H9 (cell line): Measurements from ENCODE around the gene ZNF786. TPM values are rescaled to one million over a fixed set of nuclear protein-coding genes. Genes with fewer than 3 reads are reported as not detected.

Experiments used
- DNase-seq: peaks from one replicate; pipeline ENCODE4 v3.0.0-alpha.2; 2017
- H2AFZ ChIP-seq: one replicate; pipeline ENCODE4 v1.6.1; 2013; ENCODE audit warnings: mild to moderate bottlenecking, low read length, control low read depth, moderate library complexity
- H2AK5ac ChIP-seq: 2 replicates; pipeline ENCODE4 v1.6.1; 2013; ENCODE audit warnings: low read length, control low read depth, mixed read lengths; ENCODE audit not compliant: insufficient read length
- H2BK120ac ChIP-seq: one replicate; pipeline ENCODE4 v1.6.1; 2013; ENCODE audit warnings: low read depth, mild to moderate bottlenecking, low read length, control low read depth, inconsistent platforms; ENCODE audit not compliant: poor library complexity, severe bottlenecking
- H2BK12ac ChIP-seq: 2 replicates; pipeline ENCODE4 v1.6.1; 2013; ENCODE audit warnings: low read length, control low read depth, mixed read lengths, low read depth; ENCODE audit not compliant: insufficient read length
- H2BK15ac ChIP-seq: 2 replicates; pipeline ENCODE4 v1.6.1; 2013; ENCODE audit warnings: low read depth, low read length, control low read depth
- H2BK20ac ChIP-seq: one replicate; pipeline ENCODE4 v1.6.1; 2013; ENCODE audit warnings: low read depth, mild to moderate bottlenecking, low read length, control low read depth, inconsistent platforms; ENCODE audit not compliant: poor library complexity, severe bottlenecking
- H2BK5ac ChIP-seq: 2 replicates; pipeline ENCODE4 v1.6.1; 2013; ENCODE audit warnings: low read length, control low read depth, mixed read lengths; ENCODE audit not compliant: insufficient read length
- H3K14ac ChIP-seq: 2 replicates; pipeline ENCODE4 v1.6.1; 2013; ENCODE audit warnings: low read length, control low read depth; ENCODE audit not compliant: insufficient read depth
- H3K18ac ChIP-seq: 2 replicates; pipeline ENCODE4 v1.6.1; 2013; ENCODE audit warnings: low read depth, mild to moderate bottlenecking, mixed read lengths, low read length, control low read depth; ENCODE audit not compliant: insufficient read length
- H3K23ac ChIP-seq: 2 replicates; pipeline ENCODE4 v1.6.1; 2013; ENCODE audit warnings: low read length, control low read depth, mixed read lengths, low read depth; ENCODE audit not compliant: insufficient read length
- H3K23me2 ChIP-seq: 2 replicates; pipeline ENCODE4 v1.6.1; 2013; ENCODE audit warnings: low read depth, mild to moderate bottlenecking, mixed read lengths, low read length, control low read depth; ENCODE audit not compliant: insufficient read length, poor library complexity, severe bottlenecking
- H3K27ac ChIP-seq: 2 replicates; pipeline ENCODE4 v1.5.1; 2013; ENCODE audit warnings: low read length, control low read depth, mixed read lengths, low read depth; ENCODE audit not compliant: insufficient read length
- H3K27me3 ChIP-seq: 2 replicates; pipeline ENCODE4 v1.6.1; 2013; ENCODE audit warnings: low read length, control low read depth, inconsistent platforms; ENCODE audit not compliant: insufficient read depth
- H3K4ac ChIP-seq: 2 replicates; pipeline ENCODE4 v1.6.1; 2013; ENCODE audit warnings: low read depth, mild to moderate bottlenecking, control low read depth, inconsistent platforms, low read length, moderate library complexity
- H3K4me1 ChIP-seq: 2 replicates; pipeline ENCODE4 v1.6.1; 2013; ENCODE audit warnings: low read length, control low read depth, inconsistent platforms; ENCODE audit not compliant: insufficient read depth
- H3K4me2 ChIP-seq: 2 replicates; pipeline ENCODE4 v1.6.1; 2013; ENCODE audit warnings: low read length, control low read depth, mixed read lengths; ENCODE audit not compliant: insufficient read length, insufficient read depth
- H3K56ac ChIP-seq: 2 replicates; pipeline ENCODE4 v1.6.1; 2013; ENCODE audit warnings: low read depth, mild to moderate bottlenecking, mixed read lengths, low read length, control low read depth; ENCODE audit not compliant: insufficient read length
- H3K79me1 ChIP-seq: 2 replicates; pipeline ENCODE4 v1.6.1; 2013; ENCODE audit warnings: low read depth, mild to moderate bottlenecking, moderate library complexity, low read length, control low read depth, inconsistent platforms; ENCODE audit not compliant: insufficient read depth, poor library complexity, severe bottlenecking
- H3K79me2 ChIP-seq: 2 replicates; pipeline ENCODE4 v1.6.1; 2013; ENCODE audit warnings: low read length, control low read depth, inconsistent platforms; ENCODE audit not compliant: insufficient read depth
- H3K9ac ChIP-seq: 2 replicates; pipeline ENCODE4 v1.6.1; 2013; ENCODE audit warnings: low read length, control low read depth, mixed read lengths; ENCODE audit not compliant: insufficient read length; ENCODE audit errors: extremely low read depth
- H3K9me3 ChIP-seq: one replicate; pipeline ENCODE4 v1.6.1; 2013; ENCODE audit warnings: low read depth, low read length, inconsistent platforms; ENCODE audit not compliant: control insufficient read depth
- H3T11ph ChIP-seq: one replicate; pipeline ENCODE4 v1.6.1; 2013; ENCODE audit warnings: mild to moderate bottlenecking, low read length, control low read depth, inconsistent platforms
- H4K20me1 ChIP-seq: one replicate; pipeline ENCODE4 v1.6.1; 2013; ENCODE audit not compliant: control insufficient read depth, insufficient read length, insufficient read depth
- H4K5ac ChIP-seq: 2 replicates; pipeline ENCODE4 v1.6.1; 2013; ENCODE audit warnings: low read depth, mild to moderate bottlenecking, mixed read lengths, low read length, control low read depth; ENCODE audit not compliant: insufficient read length
- H4K8ac ChIP-seq: replicated peaks from 2 replicates; pipeline ENCODE4 v1.6.1; 2013; ENCODE audit warnings: low read length, control low read depth, mixed read lengths, low read depth; ENCODE audit not compliant: insufficient read length
- H4K91ac ChIP-seq: 2 replicates; pipeline ENCODE4 v1.6.1; 2013; ENCODE audit warnings: low read depth, mild to moderate bottlenecking, moderate library complexity, mixed read lengths, low read length, control low read depth; ENCODE audit not compliant: insufficient read length
- H3K27ac Mint-ChIP-seq, 3 experiments: 2 replicates in 2 of 3; 3 replicates in 1 of 3; pipeline ENCODE4 v1.8.0; 2020 to 2021; ENCODE audit warnings: mixed read lengths in 3 of 3, mild to moderate bottlenecking in 1 of 3, moderate library complexity in 1 of 3
- H3K27me3 Mint-ChIP-seq: 2 replicates; pipeline ENCODE4 v1.8.0; 2021; ENCODE audit warnings: low read depth, mild to moderate bottlenecking, moderate library complexity, mixed read lengths
- H3K36me3 Mint-ChIP-seq, 3 experiments: 2 replicates in 2 of 3; 3 replicates in 1 of 3; pipeline ENCODE4 v1.8.0; 2020 to 2021; ENCODE audit warnings: low read depth in 3 of 3, mixed read lengths in 3 of 3; ENCODE audit not compliant: insufficient read depth in 1 of 3
- H3K4me1 Mint-ChIP-seq, 2 experiments: 2 replicates each; pipeline ENCODE4 v1.8.0; 2020; ENCODE audit warnings: mixed read lengths in 2 of 2
- H3K4me3 Mint-ChIP-seq, 2 experiments: 2 replicates in 1 of 2; 3 replicates in 1 of 2; pipeline ENCODE4 v1.8.0; 2020 to 2021; ENCODE audit warnings: mild to moderate bottlenecking in 2 of 2, mixed read lengths in 2 of 2, moderate library complexity in 1 of 2
- H3K9me3 Mint-ChIP-seq, 2 experiments: 2 replicates in 1 of 2; 3 replicates in 1 of 2; pipeline ENCODE4 v1.8.0; 2020; ENCODE audit warnings: mild to moderate bottlenecking in 2 of 2, mixed read lengths in 2 of 2, moderate library complexity in 1 of 2
- WGBS: extraction: QIAGEN DNeasy Blood & Tissue Kit; methylation state at CpG from one replicate; pipeline ENCODE4 v1.1.7; 2013; ENCODE audit warnings: missing lambda C conversion rate, low lambda C conversion rate, mixed read lengths; ENCODE audit not compliant: insufficient read length; ENCODE audit errors: extremely low coverage; 5-methylcytosine and 5-hydroxymethylcytosine counted together
- total RNA-seq: library from RNA; stranded (reverse); gene quantifications from 2 replicates; pipeline ENCODE4 v1.2.1, GENCODE V29; 2021
- TF ChIP-seq, protein P1 (sequence below): fragments of 200-600 bp; sonication (generic); conservative IDR thresholded peaks from 3 replicates; pipeline ENCODE4 v1.8.0; 2021; ENCODE audit warnings: antibody characterized with exemption, mild to moderate bottlenecking

ZNF786 gene
- total RNA-seq, 1 experiment from 2014 or later, result 25.1 TPM

DNA sequence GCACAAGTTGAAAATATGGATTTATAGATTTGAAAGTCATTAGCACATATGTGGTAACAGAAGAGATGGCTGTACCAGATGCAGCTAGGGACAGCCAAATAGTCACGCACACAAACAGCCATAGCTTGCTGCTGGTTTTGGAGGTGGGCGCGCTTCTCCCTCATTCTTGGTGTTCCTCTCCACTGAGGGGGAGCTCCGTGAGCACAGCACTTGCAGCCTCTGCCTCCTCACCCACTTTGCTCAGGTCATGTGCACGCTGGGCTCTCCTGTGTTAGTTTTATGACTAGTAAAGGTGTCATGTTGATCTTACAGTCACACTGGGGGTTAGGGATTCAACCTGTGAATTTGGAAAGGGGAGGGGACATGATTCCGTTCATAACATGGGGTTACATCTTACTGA is 8.5 kb upstream of the ZNF786 start:
- no peak overlapping the region; the same call in 1 of the 2 replicates for H3K14ac ChIP-seq
- no peak overlapping the region for H2BK15ac ChIP-seq
- no peak overlapping the region for H3K4ac ChIP-seq
- H4K91ac ChIP-seq, result no peak overlapping the region
- no peak overlapping the region for H3K56ac ChIP-seq
- no peak overlapping the region for H4K5ac ChIP-seq
- no peak overlapping the region for H3K9ac ChIP-seq
- no peaks in the 10 kb centered on the region for H4K20me1 ChIP-seq
- H3K79me1 ChIP-seq, result no peaks in the 10 kb centered on the region
- H3K23me2 ChIP-seq, result no peaks in the 10 kb centered on the region
- TF ChIP-seq, protein P1, sequence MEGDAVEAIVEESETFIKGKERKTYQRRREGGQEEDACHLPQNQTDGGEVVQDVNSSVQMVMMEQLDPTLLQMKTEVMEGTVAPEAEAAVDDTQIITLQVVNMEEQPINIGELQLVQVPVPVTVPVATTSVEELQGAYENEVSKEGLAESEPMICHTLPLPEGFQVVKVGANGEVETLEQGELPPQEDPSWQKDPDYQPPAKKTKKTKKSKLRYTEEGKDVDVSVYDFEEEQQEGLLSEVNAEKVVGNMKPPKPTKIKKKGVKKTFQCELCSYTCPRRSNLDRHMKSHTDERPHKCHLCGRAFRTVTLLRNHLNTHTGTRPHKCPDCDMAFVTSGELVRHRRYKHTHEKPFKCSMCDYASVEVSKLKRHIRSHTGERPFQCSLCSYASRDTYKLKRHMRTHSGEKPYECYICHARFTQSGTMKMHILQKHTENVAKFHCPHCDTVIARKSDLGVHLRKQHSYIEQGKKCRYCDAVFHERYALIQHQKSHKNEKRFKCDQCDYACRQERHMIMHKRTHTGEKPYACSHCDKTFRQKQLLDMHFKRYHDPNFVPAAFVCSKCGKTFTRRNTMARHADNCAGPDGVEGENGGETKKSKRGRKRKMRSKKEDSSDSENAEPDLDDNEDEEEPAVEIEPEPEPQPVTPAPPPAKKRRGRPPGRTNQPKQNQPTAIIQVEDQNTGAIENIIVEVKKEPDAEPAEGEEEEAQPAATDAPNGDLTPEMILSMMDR, result no peak
- Mint-ChIP-seq H3K36me3 (peaks cover 6 to 11% (median 8%) of the 10 kb centered on the region in 3 experiments; a peak in 6 of 7 replicates), H3K27me3 (no peaks in the 10 kb centered on the region), H3K27ac (no peak overlapping the region; a peak in 1 of 7 replicates), H3K4me3 (no peak overlapping the region), H3K4me1 (peaks cover 7 to 8% of the 10 kb centered on the region in 2 experiments), H3K9me3 (no peaks in the 10 kb centered on the region)
- H4K8ac ChIP-seq, result no peak overlapping the region
- H3K4me2 ChIP-seq, result no peak overlapping the region
- no peak overlapping the region for H2AFZ ChIP-seq
- H3K4me1 ChIP-seq, result no peaks in the 10 kb centered on the region
- H3K79me2 ChIP-seq, result no peaks in the 10 kb centered on the region
- no peak overlapping the region for H3K27ac ChIP-seq
- no CpG with 5 or more reads among the region's 6 CpGs for WGBS
- no peak overlapping the region for H2BK5ac ChIP-seq
- no peak for DNase-seq
- no peak overlapping the region for H3K23ac ChIP-seq
- no peaks in the 10 kb centered on the region for H3K27me3 ChIP-seq
- H3K18ac ChIP-seq, result no peak overlapping the region
- no peaks in the 10 kb centered on the region for H3K9me3 ChIP-seq
- H2AK5ac ChIP-seq, result no peak overlapping the region
- H2BK12ac ChIP-seq, result no peak overlapping the region
- no peak overlapping the region for H2BK120ac ChIP-seq
- no peak overlapping the region for H3T11ph ChIP-seq
- H2BK20ac ChIP-seq, result no peak overlapping the region
